ENCODE measurements around the gene ABCC9.

Gene ABCC9

DNA sequence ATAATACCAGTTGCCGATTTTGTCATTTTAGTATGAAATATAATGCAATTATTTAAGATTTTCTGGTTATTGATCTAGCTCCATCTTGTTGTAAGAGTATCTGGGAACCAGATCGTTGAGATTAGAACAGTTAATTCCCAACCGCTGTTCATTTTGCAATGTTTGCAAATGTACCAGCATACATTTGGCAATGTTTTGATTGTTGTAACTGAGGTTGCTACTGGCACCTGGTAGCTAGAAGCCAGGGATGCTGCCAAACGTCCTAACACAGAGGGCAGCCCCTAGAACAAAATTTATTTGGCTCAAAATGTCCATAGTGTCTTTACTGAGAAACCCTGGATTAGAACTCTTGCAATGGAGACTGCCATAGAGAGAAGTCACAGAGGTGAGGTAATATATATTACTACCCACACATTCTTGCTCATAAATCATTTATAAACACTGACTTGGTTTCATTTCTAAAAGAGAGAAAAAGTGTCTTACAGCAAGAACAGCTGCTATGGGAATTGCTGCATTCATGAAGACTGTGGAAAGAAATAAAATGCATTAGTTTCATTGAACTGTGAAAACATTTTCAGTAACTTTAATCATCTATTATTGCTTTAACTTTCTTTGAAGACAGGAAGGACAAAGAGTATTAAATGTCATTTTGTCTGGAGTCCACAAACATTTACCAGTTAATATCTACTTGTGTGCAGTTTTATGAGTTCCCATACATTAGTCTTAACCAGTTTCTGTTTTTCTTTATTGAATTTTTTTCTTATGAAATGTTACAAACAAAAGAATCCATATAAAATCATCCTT is 46.2 kb downstream of the ABCC9 start:
- no peak for TF ChIP-seq CTCF (IDR thresholded peaks at IDR 0.05; ENCODE audit: extremely low read depth, missing control alignments)
- no peak for DNase-seq (ENCODE audit: low spot score)

DNA sequence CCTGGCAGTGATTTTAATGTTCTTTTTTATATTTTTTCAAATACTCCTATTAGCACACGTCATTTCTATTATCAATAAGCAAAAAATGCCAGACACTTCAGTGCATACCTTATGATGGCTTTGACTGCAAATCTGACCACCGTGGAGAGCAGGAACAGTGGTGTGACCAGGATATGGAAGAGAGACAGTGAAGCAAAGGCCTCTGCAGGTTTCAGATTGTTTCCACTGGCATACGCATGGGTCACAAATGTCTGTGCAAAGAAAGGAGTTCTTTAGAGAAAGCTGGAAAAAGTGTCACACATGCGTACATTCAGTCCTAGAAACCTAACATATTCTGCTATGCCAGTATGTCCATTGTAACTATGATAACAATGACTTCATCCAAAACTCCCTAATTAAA is 47.3 kb downstream of the ABCC9 start:
- DNase-seq (ENCODE audit: low spot score) = no peak
- no peak for TF ChIP-seq CTCF (IDR thresholded peaks at IDR 0.05; ENCODE audit: extremely low read depth, missing control alignments)

DNA sequence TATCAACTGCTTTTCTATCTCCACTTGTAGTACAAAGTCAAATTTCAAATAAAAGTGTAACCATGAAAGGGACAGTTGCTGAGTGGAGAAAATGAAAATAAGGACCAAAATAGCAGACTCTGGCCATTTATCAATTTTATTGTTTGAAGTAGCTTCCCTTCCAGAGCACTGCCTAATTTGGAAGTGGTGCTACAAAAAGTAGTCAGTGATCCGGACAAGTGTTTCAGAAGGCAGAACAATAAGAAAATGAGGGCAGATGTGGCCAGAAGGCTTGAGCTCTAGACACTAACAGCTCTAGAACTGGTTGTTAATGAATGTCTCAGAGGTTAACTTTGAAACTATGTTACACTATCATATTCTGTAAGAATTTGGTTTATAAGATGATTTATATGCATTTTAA is 48.9 kb downstream of the ABCC9 start:
- no peak for DNase-seq (ENCODE audit: low spot score)
- TF ChIP-seq CTCF (IDR thresholded peaks at IDR 0.05; ENCODE audit: extremely low read depth, missing control alignments) = no peak

DNA sequence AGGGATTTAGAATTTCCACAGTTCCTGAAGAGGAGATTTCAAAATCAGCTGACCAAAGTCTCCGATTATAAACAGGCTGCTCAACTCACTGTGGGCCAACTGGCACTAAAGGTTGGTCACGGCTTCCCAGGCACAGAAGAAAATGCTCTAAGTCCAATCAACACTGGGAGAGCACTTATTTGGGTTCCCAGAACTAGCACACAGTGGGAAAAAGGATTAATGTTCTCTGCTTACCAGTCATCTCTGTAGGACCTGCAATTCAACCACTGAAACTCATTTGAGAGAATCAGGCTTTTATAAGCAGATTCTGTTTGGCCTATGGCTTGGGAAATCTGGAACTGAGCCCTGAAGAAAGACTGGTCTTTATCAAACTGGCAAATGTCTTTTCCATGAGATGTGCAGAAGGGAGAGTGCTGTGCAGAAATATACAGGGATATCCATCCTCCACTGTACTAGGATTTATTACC is 49.4 kb downstream of the ABCC9 start:
- TF ChIP-seq CTCF (IDR thresholded peaks at IDR 0.05; ENCODE audit: extremely low read depth, missing control alignments) = no peak
- DNase-seq (ENCODE audit: low spot score) = no peak

DNA sequence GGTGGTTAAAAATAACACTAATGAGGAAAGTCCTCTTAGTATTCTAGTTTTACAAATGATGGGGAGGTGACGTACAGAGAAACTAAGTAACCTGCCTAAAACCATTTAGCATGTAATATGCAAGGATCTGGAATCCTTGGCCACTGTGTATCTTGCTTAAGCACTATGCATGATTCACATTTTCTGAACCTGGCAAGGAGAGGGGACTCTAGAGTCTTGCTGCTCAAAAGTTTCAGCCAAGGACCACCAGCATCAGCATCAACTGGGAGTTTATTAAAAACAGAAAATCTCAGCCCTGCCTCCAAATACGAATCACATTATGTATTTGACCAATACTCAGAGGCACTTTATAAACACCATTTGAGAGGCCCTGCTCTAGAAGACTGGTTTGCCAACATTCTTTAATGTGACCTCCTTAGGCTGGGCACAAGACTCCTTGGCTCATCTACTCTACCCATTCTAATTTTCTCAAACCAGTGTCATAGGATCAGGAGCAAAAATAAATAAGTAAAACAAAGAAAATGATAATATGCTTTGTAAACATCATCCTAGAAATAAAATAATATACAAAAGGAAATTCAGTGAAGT is 52.9 kb downstream of the ABCC9 start:
- DNase-seq (ENCODE audit: low spot score) = no peak
- TF ChIP-seq CTCF (IDR thresholded peaks at IDR 0.05; ENCODE audit: extremely low read depth, missing control alignments) = no peak

- DNase-seq (ENCODE audit: low spot score) = no peak
- no peak for TF ChIP-seq CTCF (IDR thresholded peaks at IDR 0.05; ENCODE audit: extremely low read depth, missing control alignments)
Measured at GRCh38 chr12:21884936-21885335, 56.3 kb downstream of the ABCC9 start.

- DNase-seq (ENCODE audit: low spot score) = no peak
- no peak for TF ChIP-seq CTCF (IDR thresholded peaks at IDR 0.05; ENCODE audit: extremely low read depth, missing control alignments)
Measured at GRCh38 chr12:21882635-21883034, 58.6 kb downstream of the ABCC9 start.
